Activated CD4-positive, alpha-beta T cell treated with anti-CD3 and anti-CD28 coated beads, Interleukin-2, Interleukin-4, amounts not matched to agents 100 ng/mL and 50 ng/mL, durations not matched to agents 16 hours and 8 hours (primary cell): ENCODE measurements around the gene TPPP.
A peak's percentile ranks its signal among the peaks of the same experiment; 100 is the strongest.
"Not testable (repeated sequence)": the region's sequence is repeated elsewhere in the genome, so short reads cannot be mapped to it uniquely, and the experiment has no call there.

Experiments
- DNase-seq: peaks from one replicate; pipeline ENCODE4 v3.0.0-alpha.2; 2020; ENCODE audit warnings: low spot score

The TPPP gene

GRCh38 chr5:693271-694041, at the start of gene TPPP:
TSS of gene TPPP (minus strand) at chr5:693352. CDS start at chr5:678060, 15,292 bp downstream.
- DNase-seq: peak; percentile 66

GRCh38 chr5:742276-742675, 49.1 kb upstream of the TPPP start:
- not testable (repeated sequence) for DNase-seq

DNA sequence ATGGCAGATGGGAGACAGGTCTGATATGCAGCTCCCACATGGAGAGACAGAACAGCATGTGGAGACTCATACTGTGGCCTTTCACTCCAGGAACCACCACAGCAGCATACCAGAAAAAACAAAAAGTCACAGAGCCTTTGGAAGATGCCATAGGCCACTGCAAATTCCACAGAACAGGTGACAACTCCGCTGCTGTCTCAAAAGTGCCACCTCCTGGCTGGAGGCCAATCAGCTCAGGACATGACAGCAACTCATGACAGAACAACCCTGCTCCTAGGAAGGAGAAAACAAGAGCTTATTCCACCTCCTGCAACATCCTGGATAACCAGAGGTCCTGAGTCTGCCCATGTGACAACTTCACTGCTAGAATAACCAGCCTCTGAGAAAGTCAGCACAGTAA, 41.0 kb upstream of the TPPP start:
- DNase-seq: not testable (repeated sequence)

DNA sequence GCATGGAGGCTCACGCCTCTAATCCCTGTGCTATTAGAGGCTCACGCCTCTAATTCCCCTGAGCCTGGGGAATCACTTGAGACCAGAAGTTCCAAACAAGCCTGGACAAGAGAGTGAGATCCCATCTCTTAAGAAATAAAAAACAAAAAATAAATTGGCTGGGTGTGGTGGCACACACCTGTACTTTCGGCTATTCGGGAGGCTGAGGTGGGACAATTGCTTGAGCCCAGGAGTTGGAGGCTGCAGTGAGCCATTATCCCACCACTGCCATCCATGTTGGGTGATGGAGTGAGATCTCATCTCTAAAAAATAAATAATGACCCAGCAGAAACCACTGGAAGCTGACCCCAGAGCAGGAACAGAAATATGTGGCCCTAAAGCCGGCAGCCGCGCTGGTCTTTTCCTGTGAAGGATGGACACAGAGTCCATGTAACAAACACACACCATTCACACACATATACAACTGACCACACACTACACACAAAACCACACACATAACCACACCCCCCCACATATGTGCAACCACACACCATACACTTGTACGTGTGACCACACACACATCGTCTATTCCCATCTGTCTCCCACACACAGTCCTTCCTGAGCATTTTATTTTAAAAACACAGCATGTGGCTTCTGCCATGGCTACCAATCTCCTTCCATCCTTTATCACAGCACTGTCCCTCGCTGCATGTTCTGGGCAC, 39.8 kb upstream of the TPPP start:
- DNase-seq: not testable (repeated sequence)

- DNase-seq: not testable (repeated sequence)
These were observed 36.1 kb upstream of the TPPP start for GRCh38 chr5:729225-729624.

GRCh38 chr5:727087-727486, 33.9 kb upstream of the TPPP start:
- DNase-seq: not testable (repeated sequence)

GRCh38 chr5:723865-724264, 30.7 kb upstream of the TPPP start:
- not testable (repeated sequence) for DNase-seq

- DNase-seq: not testable (repeated sequence)
These were observed 30.2 kb upstream of the TPPP start for GRCh38 chr5:723309-723708.

- not testable (repeated sequence) for DNase-seq
These were observed 26.2 kb upstream of the TPPP start for GRCh38 chr5:719379-719778.

- no peak for DNase-seq
These were observed 24.0 kb upstream of the TPPP start for GRCh38 chr5:717143-717542.

DNA sequence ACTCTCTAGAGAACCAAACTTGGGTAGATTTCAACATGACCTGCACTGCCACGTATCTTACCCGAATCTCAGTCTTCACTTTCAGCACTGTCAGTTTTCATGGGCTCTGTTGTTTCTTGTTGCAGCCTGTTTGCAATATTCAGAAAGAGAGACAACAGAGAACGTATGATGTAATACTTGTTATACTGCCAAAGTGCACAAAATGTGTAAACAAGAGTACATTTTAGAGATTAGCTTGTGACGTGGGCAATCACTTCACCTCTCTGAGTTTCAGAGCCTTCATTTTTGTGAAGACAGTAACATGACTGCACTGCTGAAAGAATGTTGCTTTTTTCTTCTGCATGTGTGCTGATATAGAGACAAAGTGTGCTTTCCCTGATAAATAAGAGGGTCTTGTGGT, 23.6 kb upstream of the TPPP start:
- DNase-seq: not testable (repeated sequence)

DNA sequence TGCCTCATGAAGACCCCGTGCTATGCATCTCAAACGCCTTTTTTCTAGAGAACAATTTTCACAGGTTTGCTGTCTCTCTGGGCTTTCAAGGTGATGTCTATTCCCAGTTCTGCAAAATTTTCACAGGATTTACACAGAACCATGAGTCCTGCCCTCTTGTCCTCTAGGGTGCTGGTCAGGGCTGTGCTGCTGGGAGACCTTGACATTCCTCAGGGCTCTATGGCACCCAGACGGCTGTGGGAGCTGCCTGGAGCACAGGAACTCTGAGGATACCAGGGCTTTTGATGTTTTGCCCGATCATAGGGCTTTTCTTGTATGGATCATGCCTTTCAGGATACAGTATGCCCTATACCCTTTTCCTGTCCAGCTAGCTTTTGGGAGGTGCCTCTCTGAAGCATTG, 22.5 kb upstream of the TPPP start:
- DNase-seq: not testable (repeated sequence)

DNA sequence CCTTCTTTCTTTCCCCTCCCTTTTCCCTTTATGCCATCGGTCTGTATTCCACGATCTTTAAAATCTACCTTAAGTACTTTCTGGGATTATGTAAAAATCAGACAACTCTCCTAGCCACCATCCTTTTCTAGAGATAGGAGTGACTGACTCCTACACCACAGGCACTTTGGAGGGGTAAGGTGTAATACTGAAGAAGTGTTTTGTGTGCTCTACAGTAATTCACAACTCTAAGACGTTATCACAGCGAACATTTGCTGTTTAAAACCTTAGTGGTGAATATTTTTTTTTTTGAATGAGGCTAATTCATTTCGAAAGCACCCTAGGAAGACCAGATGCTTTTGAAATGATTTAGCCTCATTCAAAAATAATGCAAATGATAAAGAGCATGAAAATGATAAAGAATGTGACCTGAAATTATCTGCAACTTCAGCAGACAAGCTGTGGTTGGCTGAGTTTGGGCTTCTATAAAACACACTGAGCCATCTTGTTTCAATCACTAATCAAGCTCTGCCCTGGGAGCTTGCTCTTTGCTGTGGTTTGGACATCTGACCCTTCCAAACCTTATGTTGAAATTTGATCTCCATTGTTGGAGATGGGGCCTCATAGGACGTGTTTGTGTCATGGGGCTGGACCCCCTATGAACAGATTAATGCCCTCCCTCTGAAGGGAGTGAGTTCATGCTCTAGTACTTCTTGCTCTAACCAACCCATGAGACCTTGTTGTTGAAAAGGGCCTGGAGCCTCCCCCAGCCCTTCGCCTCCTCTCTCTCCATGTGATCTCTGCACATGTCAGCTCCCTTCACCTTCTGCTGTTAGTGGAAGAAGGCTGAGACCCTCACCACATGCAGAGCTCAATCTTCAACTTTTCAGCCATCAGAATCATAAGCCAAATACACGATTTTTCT, 21.3 kb upstream of the TPPP start:
- DNase-seq: not testable (repeated sequence)

GRCh38 chr5:713686-714085, 20.5 kb upstream of the TPPP start:
- not testable (repeated sequence) for DNase-seq

DNA sequence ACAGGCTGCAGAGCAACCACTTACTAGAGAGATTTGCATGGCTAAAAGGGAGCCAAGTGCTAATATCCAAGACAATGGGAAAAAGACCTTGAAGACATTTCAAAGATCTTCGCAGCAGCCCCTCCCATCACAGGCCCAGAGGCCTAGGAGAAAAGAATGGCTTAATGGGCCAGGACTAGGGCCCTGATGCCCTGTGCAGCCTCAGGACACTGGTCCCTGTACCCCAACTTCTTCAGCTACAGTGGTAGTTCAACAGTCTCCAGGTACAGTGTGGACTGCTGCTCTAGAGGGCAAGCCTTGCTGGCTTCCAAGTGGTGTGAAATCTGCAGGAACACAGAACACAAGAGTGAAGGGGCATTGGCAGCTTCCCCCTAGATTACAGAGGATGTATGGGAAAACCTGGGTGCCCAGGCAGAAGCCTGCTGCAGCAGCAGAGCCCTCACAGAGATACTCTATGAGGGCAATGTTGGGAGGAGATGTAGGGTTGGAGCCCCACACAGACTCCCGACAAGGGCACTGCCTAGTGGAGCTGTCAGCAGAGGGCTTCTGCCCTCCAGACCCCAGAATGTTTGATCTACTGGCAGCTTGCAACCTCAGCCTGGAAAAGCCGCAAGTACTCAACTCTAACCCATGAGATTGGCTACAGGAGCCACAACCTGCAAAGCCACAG, 15.8 kb upstream of the TPPP start:
- DNase-seq: not testable (repeated sequence)

- DNase-seq: not testable (repeated sequence)
These were observed 15.2 kb upstream of the TPPP start for GRCh38 chr5:708374-708773.

GRCh38 chr5:706127-706526, 13.0 kb upstream of the TPPP start:
- not testable (repeated sequence) for DNase-seq

- not testable (repeated sequence) for DNase-seq
These were observed 3.9 kb upstream of the TPPP start for GRCh38 chr5:696753-697702.

- not testable (repeated sequence) for DNase-seq
These were observed 3.0 kb upstream of the TPPP start for GRCh38 chr5:696191-696590.

GRCh38 chr5:695475-695874, 2.3 kb upstream of the TPPP start:
- DNase-seq: not testable (repeated sequence)
